HG03139 (cell line): ENCODE measurements around the gene IQCM.

ENCODE experiments used
- ATAC-seq: cut with Tn5 transposase; IDR thresholded peaks from one replicate; pipeline ENCODE4 v1.9.1; 2021; ENCODE audit not compliant: unreplicated experiment

Gene IQCM

GRCh38 chr4:149784018-149784417 is 31.6 kb downstream of the IQCM start:
- no peak for ATAC-seq

GRCh38 chr4:149781150-149781549 is 34.5 kb downstream of the IQCM start:
- no peak for ATAC-seq

- no peak for ATAC-seq
Measured at GRCh38 chr4:149768477-149768876, 47.2 kb downstream of the IQCM start.

GRCh38 chr4:149766135-149766534 is 49.5 kb downstream of the IQCM start:
- no peak for ATAC-seq

GRCh38 chr4:149765630-149766029 is 50.0 kb downstream of the IQCM start:
- no peak for ATAC-seq

GRCh38 chr4:149755969-149756368 is 59.7 kb downstream of the IQCM start:
- no peak for ATAC-seq

- ATAC-seq: no peak
Measured at GRCh38 chr4:149754526-149754925, 61.1 kb downstream of the IQCM start.

- ATAC-seq: no peak
Measured at GRCh38 chr4:149752729-149753128, 62.9 kb downstream of the IQCM start.

- ATAC-seq: no peak
Measured at GRCh38 chr4:149751174-149751573, 64.5 kb downstream of the IQCM start.

GRCh38 chr4:149749784-149750183 is 65.9 kb downstream of the IQCM start:
- no peak for ATAC-seq

- ATAC-seq: no peak
Measured at GRCh38 chr4:149747646-149748045, 68.0 kb downstream of the IQCM start.

- ATAC-seq: no peak
Measured at GRCh38 chr4:149746276-149746675, 69.4 kb downstream of the IQCM start.

- ATAC-seq: no peak
Measured at GRCh38 chr4:149741186-149741831, 74.3 kb downstream of the IQCM start.

- no peak for ATAC-seq
Measured at GRCh38 chr4:149738156-149738555, 77.5 kb downstream of the IQCM start.

GRCh38 chr4:149735796-149736195 is 79.8 kb downstream of the IQCM start:
- no peak for ATAC-seq

GRCh38 chr4:149728444-149728843 is 87.2 kb downstream of the IQCM start:
- ATAC-seq: no peak

GRCh38 chr4:149727663-149728062 is 88.0 kb downstream of the IQCM start:
- ATAC-seq: no peak

GRCh38 chr4:149723065-149723464 is 92.6 kb downstream of the IQCM start:
- ATAC-seq: no peak

GRCh38 chr4:149719806-149720205 is 95.8 kb downstream of the IQCM start:
- no peak for ATAC-seq

- ATAC-seq: no peak
Measured at GRCh38 chr4:149719357-149719756, 96.3 kb downstream of the IQCM start.

- ATAC-seq: no peak
Measured at GRCh38 chr4:149718500-149718899, 97.1 kb downstream of the IQCM start.

GRCh38 chr4:149716728-149717127 is 98.9 kb downstream of the IQCM start:
- ATAC-seq: no peak

- ATAC-seq: no peak
Measured at GRCh38 chr4:149715822-149716585, 99.6 kb downstream of the IQCM start.
